ENCODE data around the gene MN1.

Gene MN1

GRCh38 chr22:27827604-27828587, 26.3 kb upstream of the MN1 start:
- no peak for DNase-seq (ENCODE audit: low read depth, low spot score)

GRCh38 chr22:27825174-27825573, 23.6 kb upstream of the MN1 start:
- no peak for DNase-seq (ENCODE audit: low read depth, low spot score)

GRCh38 chr22:27823221-27823620, 21.7 kb upstream of the MN1 start:
- no peak for DNase-seq (ENCODE audit: low read depth, low spot score)

- DNase-seq (ENCODE audit: low read depth, low spot score), result no peak
Measured at GRCh38 chr22:27820896-27821866, 19.6 kb upstream of the MN1 start.

GRCh38 chr22:27816552-27816951, 15.0 kb upstream of the MN1 start:
- no peak for DNase-seq (ENCODE audit: low read depth, low spot score)

- DNase-seq (ENCODE audit: low read depth, low spot score), result no peak
Measured at GRCh38 chr22:27815826-27816530, 14.4 kb upstream of the MN1 start.

- no peak for DNase-seq (ENCODE audit: low read depth, low spot score)
Measured at GRCh38 chr22:27814993-27815392, 13.4 kb upstream of the MN1 start.

- DNase-seq (ENCODE audit: low read depth, low spot score), result no peak
Measured at GRCh38 chr22:27811778-27812177, 10.2 kb upstream of the MN1 start.

GRCh38 chr22:27810609-27811151, 9.1 kb upstream of the MN1 start:
- no peak for DNase-seq (ENCODE audit: low read depth, low spot score)

- DNase-seq (ENCODE audit: low read depth, low spot score), result no peak
Measured at GRCh38 chr22:27809700-27810608, 8.4 kb upstream of the MN1 start.

- DNase-seq (ENCODE audit: low read depth, low spot score), result no peak
Measured at GRCh38 chr22:27809226-27809603, 7.7 kb upstream of the MN1 start.

- no peak for DNase-seq (ENCODE audit: low read depth, low spot score)
Measured at GRCh38 chr22:27808451-27809225, 7.1 kb upstream of the MN1 start.

- DNase-seq (ENCODE audit: low read depth, low spot score), result no peak
Measured at GRCh38 chr22:27805841-27806240, 4.3 kb upstream of the MN1 start.

- no peak for DNase-seq (ENCODE audit: low read depth, low spot score)
Measured at GRCh38 chr22:27804470-27805297, 3.1 kb upstream of the MN1 start.

- no peak for DNase-seq (ENCODE audit: low read depth, low spot score)
Measured at GRCh38 chr22:27803841-27804415, 2.4 kb upstream of the MN1 start.

GRCh38 chr22:27802346-27803073, 954 bp upstream of the MN1 start:
- DNase-seq (ENCODE audit: low read depth, low spot score), result no peak

- no peak for DNase-seq (ENCODE audit: low read depth, low spot score)
Measured at GRCh38 chr22:27801202-27801615, 347 bp downstream of the MN1 start.
